GM12873 (cell line): ENCODE results near the gene KTN1.

Experiments
- TF ChIP-seq, protein P1 (sequence below): IDR thresholded peaks from 2 replicates; pipeline ENCODE4 v1.5.1; 2012; ENCODE audit warnings: low read depth, mild to moderate bottlenecking, moderate library complexity, low read length, control low read depth; ENCODE audit not compliant: insufficient read depth; ENCODE audit errors: missing control alignments

Gene KTN1

DNA sequence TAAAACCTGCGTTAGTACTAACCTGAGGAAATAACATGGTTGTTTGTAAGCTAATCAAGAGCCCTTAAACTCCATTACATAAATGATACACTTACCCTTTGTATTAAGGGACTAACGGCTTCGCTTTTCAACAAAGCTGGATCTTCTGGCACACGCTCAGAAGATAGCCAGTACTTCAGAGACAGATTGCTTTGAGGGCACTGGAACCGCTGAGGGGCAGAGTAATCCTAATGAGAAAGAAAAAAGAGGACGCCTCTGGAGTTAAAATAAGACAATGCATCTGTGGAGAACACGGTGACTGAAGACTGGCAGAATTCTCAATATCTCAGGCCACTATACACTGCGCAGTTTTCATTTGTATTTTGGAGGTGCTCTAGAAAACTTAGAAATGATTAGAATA, 1.5 kb upstream of the KTN1 start:
- TF ChIP-seq, protein P1, sequence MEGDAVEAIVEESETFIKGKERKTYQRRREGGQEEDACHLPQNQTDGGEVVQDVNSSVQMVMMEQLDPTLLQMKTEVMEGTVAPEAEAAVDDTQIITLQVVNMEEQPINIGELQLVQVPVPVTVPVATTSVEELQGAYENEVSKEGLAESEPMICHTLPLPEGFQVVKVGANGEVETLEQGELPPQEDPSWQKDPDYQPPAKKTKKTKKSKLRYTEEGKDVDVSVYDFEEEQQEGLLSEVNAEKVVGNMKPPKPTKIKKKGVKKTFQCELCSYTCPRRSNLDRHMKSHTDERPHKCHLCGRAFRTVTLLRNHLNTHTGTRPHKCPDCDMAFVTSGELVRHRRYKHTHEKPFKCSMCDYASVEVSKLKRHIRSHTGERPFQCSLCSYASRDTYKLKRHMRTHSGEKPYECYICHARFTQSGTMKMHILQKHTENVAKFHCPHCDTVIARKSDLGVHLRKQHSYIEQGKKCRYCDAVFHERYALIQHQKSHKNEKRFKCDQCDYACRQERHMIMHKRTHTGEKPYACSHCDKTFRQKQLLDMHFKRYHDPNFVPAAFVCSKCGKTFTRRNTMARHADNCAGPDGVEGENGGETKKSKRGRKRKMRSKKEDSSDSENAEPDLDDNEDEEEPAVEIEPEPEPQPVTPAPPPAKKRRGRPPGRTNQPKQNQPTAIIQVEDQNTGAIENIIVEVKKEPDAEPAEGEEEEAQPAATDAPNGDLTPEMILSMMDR, result no peak

DNA sequence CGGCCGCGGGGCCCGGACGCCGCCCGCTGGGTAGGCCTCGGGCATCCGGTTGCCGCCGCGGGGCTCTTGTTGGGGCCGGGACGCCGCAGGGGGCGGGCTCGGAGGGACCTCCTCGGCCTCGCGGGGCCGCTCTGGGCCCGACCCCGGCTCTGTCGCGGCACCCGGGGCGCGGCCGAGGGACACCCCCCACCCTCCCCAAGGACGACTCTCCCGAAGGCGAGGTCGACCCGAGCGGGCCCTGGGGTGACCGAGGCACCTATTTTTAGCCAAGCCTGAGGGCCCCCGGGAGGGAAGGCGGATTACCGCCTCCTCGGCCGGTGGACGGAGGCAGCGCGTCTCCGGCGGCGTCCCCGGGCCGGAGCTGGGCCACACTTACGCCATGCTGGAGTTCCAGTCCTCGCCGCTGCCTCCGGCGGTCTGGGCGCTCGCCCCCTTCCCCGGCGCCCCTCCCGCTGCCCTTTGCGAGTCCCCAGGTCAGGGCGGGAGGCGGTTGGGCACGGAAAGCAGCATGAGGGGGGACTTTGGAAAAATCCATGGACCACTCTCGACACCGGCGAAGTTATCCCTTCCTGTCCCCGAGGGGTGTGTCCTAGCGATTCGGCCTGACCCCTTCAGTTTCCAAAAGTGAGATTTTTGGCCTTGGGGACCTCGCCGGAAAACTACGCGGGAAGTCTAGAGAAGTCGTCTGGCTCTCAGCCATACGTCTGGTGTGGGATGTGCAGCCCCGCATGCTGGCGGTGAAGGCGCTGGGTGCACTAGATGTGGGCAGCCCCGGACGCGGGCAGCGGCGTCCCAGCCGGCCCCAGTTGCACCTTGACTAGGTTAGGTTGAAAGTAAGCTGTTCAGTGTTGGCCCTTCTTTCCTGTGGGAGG, 699 bp downstream of the KTN1 start:
- TF ChIP-seq, protein P1, result no peak

DNA sequence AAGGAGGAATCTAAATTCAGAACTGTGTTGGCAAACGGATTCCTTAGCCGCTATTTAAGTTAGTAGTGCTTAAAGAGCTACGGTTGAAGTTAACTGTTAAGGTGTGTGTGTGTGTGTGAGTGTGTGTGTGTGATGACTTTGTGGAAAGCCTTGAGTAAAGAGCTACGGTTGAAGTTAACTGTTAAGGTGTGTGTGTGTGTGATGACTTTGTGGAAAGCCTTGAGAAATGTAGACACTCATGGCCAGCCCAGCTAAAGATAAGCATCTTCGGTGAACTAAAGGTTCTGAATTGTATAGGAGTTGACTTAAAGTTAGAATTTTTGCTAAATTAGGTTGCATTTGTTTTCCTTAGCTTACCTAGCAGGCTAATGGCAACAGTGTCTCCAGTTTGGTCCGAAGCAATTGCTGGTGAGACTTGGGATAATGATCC, 1.4 kb downstream of the KTN1 start:
- TF ChIP-seq, protein P1, result no peak

DNA sequence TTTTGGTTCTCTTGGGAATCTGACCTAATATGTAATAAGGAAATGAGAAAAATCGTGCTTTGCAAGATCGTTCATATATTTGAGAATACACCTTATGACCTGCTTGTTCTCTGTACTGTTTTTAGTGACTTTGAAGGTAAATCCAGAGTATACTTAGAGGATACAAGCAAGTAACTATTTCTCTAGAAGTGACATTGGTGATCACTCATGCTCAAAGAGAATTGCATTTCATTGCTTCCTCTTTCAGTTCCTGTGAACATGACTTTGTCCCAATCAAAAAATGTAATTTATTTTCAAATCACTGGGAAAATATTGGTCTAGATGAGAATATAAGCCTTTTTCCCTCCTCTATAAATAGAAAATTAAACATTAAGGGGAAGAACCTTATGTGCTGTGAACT, 2.7 kb downstream of the KTN1 start:
- TF ChIP-seq, protein P1, result no peak

DNA sequence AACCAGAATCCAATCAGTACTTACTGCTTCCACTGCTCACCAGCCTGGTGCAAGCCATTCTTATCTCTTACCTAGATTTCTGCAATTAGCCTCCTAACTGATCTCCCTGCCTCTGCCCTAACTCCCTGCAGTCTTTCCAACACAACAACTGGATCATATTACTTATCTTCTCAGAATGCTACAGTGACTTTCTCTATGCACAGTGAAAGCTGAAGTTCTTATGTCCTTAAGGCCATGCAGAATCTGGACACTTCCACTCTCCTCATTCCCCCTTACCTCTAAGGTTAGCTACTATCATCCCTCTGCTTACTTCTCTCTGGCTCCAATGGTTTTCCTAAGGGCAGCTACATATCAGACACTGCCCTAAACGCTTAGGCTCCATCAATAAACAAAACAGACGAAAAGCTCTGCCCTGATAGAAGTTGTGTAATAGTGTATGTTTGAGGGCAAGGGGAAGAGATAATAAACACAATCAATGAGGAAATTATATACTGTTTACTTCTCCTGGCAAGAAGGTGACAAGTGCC, 4.0 kb downstream of the KTN1 start:
- TF ChIP-seq, protein P1, result no peak

DNA sequence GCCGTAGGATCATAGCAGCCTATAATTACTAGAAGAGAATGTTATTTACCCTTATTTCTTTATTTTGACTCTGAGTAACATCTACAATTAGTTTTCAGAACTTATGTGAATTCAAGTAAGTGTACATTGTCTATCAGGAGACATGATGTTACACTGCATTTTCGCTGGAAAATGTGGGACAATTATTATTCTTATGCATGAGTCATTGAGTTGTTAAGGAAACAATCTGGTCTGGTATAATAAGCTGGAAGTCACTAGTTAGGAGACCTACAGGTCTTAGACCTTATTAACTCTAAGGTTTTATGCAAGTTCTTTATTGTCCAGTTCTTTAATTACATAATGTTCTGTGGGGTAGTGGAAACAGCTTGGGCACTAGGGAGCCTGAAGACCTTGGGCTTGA, 5.8 kb downstream of the KTN1 start:
- TF ChIP-seq, protein P1, result no peak

DNA sequence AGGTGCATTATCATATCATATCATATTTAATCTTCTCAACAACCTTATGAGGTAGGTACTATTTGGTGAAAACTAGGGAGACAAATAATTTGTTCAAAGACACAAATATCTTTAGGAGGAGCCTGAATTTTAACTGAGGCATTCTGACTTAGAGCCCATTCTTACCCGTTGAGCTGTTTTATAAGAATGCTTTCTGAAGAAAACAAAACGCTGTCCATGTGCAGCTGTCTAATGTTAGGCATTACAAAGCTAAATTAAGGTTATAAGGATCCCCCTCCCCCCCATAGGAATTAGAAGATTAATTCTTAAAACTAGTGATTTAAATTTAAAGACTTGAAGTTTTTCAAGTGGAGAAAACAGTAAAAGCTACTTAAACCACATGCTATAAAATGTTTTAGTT, 6.4 kb downstream of the KTN1 start:
- TF ChIP-seq, protein P1, result no peak
